MM.1S (cell line): ENCODE data around the gene PDIA6.

Source experiments
- EZH2 ChIP-seq: fragments of 300-600 bp; sonication (generic); optimal IDR thresholded peaks from 2 replicates; pipeline ENCODE3; 2017; ENCODE audit warnings: low read depth, mild to moderate bottlenecking, antibody characterized with exemption, low read length, mixed read lengths
- EZH2phosphoT487 ChIP-seq: fragments of 300-600 bp; sonication (generic); IDR thresholded peaks from 2 replicates; pipeline ENCODE4 v1.6.1; 2018; ENCODE audit warnings: antibody characterized with exemption, low read length
- TF ChIP-seq, protein P1 (sequence below): fragments of 300-600 bp; sonication (generic); IDR thresholded peaks from 2 replicates; pipeline ENCODE4 v1.5.1; 2016; ENCODE audit warnings: antibody characterized with exemption, low read length, mixed read lengths

GRCh38 chr2:10834068-10834655 lies 21.6 kb upstream of the PDIA6 start:
- TF ChIP-seq, protein P1, sequence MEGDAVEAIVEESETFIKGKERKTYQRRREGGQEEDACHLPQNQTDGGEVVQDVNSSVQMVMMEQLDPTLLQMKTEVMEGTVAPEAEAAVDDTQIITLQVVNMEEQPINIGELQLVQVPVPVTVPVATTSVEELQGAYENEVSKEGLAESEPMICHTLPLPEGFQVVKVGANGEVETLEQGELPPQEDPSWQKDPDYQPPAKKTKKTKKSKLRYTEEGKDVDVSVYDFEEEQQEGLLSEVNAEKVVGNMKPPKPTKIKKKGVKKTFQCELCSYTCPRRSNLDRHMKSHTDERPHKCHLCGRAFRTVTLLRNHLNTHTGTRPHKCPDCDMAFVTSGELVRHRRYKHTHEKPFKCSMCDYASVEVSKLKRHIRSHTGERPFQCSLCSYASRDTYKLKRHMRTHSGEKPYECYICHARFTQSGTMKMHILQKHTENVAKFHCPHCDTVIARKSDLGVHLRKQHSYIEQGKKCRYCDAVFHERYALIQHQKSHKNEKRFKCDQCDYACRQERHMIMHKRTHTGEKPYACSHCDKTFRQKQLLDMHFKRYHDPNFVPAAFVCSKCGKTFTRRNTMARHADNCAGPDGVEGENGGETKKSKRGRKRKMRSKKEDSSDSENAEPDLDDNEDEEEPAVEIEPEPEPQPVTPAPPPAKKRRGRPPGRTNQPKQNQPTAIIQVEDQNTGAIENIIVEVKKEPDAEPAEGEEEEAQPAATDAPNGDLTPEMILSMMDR = no peak
- TF ChIP-seq EZH2phosphoT487 = no peak
- no peak for TF ChIP-seq EZH2
